AG09309 (cell line): ENCODE data around the gene FNDC3B.
"Not testable (repeated sequence)": the region's sequence is repeated elsewhere in the genome, so short reads cannot be mapped to it uniquely, and the experiment has no call there.

Source experiments
- DNase-seq: peaks from one replicate; pipeline ENCODE4 v3.0.0-alpha.2; 2010; ENCODE audit warnings: low read depth
- H3K4me3 ChIP-seq: 2 replicates; pipeline ENCODE4 v1.5.1; 2011; ENCODE audit warnings: mild to moderate bottlenecking, low read depth, low read length, moderate library complexity; ENCODE audit not compliant: control insufficient read depth
- CTCF ChIP-seq: IDR thresholded peaks from 2 replicates; pipeline ENCODE4 v1.5.1; 2011; ENCODE audit warnings: mild to moderate bottlenecking, low read depth, low read length, inconsistent platforms; ENCODE audit not compliant: insufficient read depth, control insufficient read depth; ENCODE audit errors: missing control alignments

FNDC3B gene

GRCh38 chr3:172087198-172087597 is 47.8 kb downstream of the FNDC3B start:
- TF ChIP-seq CTCF = no peak
- no peak for DNase-seq

GRCh38 chr3:172087602-172088580 is 48.5 kb downstream of the FNDC3B start:
- TF ChIP-seq CTCF = no peak
- DNase-seq = no peak
- H3K4me3 ChIP-seq = no peak overlapping the region

More at GRCh38 chr3:172087198-172087597, 47.8 kb downstream of the FNDC3B start:
- no peak overlapping the region for H3K4me3 ChIP-seq

GRCh38 chr3:172089250-172089649 is 49.9 kb downstream of the FNDC3B start:
- no peak overlapping the region for H3K4me3 ChIP-seq
- DNase-seq = no peak
- no peak for TF ChIP-seq CTCF

GRCh38 chr3:172090035-172090434 is 50.7 kb downstream of the FNDC3B start:
- TF ChIP-seq CTCF = no peak
- H3K4me3 ChIP-seq = no peak overlapping the region
- DNase-seq = no peak

GRCh38 chr3:172092658-172093057 is 53.3 kb downstream of the FNDC3B start:
- TF ChIP-seq CTCF = no peak
- no peak overlapping the region for H3K4me3 ChIP-seq
- DNase-seq = no peak

- DNase-seq, H3K4me3 ChIP-seq: not testable (repeated sequence)
These were observed 54.4 kb downstream of the FNDC3B start for GRCh38 chr3:172093581-172094443.
